ENCODE results near the gene HTT. TPM values are rescaled to one million over a fixed set of nuclear protein-coding genes. Genes with fewer than 3 reads are reported as not detected.

The HTT gene
- total RNA-seq, 1 donor from 2014 or later, result 242 TPM

GRCh38 chr4:3284734-3285557 is 210.5 kb downstream of the HTT start:
- peaks cover 4% of the 10 kb centered on the region for H3K9me3 Mint-ChIP-seq
- peaks cover 7% of the 10 kb centered on the region for H3K27me3 Mint-ChIP-seq
- H3K4me1 Mint-ChIP-seq, result peaks cover 13% of the 10 kb centered on the region
- no peak for TF ChIP-seq CTCF (IDR thresholded peaks at IDR 0.05)
- no peaks in the 10 kb centered on the region for H3K36me3 Mint-ChIP-seq (ENCODE audit: low read depth)
- POLR2A ChIA-PET, result no interaction called here
- H3K4me3 Mint-ChIP-seq, result no peak overlapping the region
- no peak for DNase-seq
- H3K27ac Mint-ChIP-seq, result peak overlapping the region; percentile 35
- CTCF ChIA-PET, result no interaction called here
- ATAC-seq (ENCODE audit: low read depth), result no peak
- intact Hi-C loops (cut with micrococcal nuclease), result no loop called here

- Mint-ChIP-seq H3K4me1 (peaks cover 13% of the 10 kb centered on the region), H3K27ac (peak overlapping the region; percentile 66), H3K9me3 (peaks cover 4% of the 10 kb centered on the region), H3K36me3 (ENCODE audit: low read depth) (no peaks in the 10 kb centered on the region), H3K4me3 (peak overlapping the region; percentile 63), H3K27me3 (peaks cover 10% of the 10 kb centered on the region)
- no peak for TF ChIP-seq CTCF (IDR thresholded peaks at IDR 0.05)
- intact Hi-C loops (cut with micrococcal nuclease), result loop anchor here (2.0 kb wide), 1 partner anchor 29 kb away; no protein-coding TSS in a partner anchor
- ATAC-seq (ENCODE audit: low read depth) (peak; percentile 96), DNase-seq (peak; percentile 55)
- CTCF ChIA-PET, result interaction anchor here (1.8 kb wide), 1 partner anchor 60 kb away, joined by 7 read pairs; no protein-coding TSS in a partner anchor
- POLR2A ChIA-PET, result interaction anchor here (0.6 to 1.5 kb wide), 4 partner anchors 11 to 44 kb away, joined by 3 to 6 read pairs (median 3); no protein-coding TSS in a partner anchor
These were observed 211.3 kb downstream of the HTT start for GRCh38 chr4:3285558-3286334.

- no peak for DNase-seq
- ChIA-PET CTCF (interaction anchor here (1.8 kb wide), 1 partner anchor 60 kb away, joined by 7 read pairs; no protein-coding TSS in a partner anchor), POLR2A (interaction anchor here (0.6 to 1.5 kb wide), 4 partner anchors 10 to 43 kb away, joined by 3 to 6 read pairs (median 3); no protein-coding TSS in a partner anchor)
- Mint-ChIP-seq H3K27ac (peak overlapping the region; percentile 66), H3K27me3 (peaks cover 12% of the 10 kb centered on the region), H3K4me1 (peaks cover 15% of the 10 kb centered on the region), H3K9me3 (peaks cover 4% of the 10 kb centered on the region), H3K36me3 (ENCODE audit: low read depth) (no peaks in the 10 kb centered on the region), H3K4me3 (peak overlapping the region; percentile 63)
- intact Hi-C loops (cut with micrococcal nuclease), result loop anchor here (2.0 kb wide), 1 partner anchor 30 kb away; no protein-coding TSS in a partner anchor
- no peak for ATAC-seq (ENCODE audit: low read depth)
- no peak for TF ChIP-seq CTCF (IDR thresholded peaks at IDR 0.05)
These were observed 212.1 kb downstream of the HTT start for GRCh38 chr4:3286335-3287175.

- Mint-ChIP-seq H3K9me3 (no peaks in the 10 kb centered on the region), H3K36me3 (ENCODE audit: low read depth) (peaks cover 2% of the 10 kb centered on the region), H3K27ac (no peak overlapping the region), H3K4me3 (no peak overlapping the region), H3K27me3 (peaks cover 15% of the 10 kb centered on the region), H3K4me1 (peaks cover 19% of the 10 kb centered on the region)
- intact Hi-C loops (cut with micrococcal nuclease), result loop anchor here (2.0 kb wide), 1 partner anchor 31 kb away; no protein-coding TSS in a partner anchor
- TF ChIP-seq CTCF (IDR thresholded peaks at IDR 0.05), result no peak
- ChIA-PET CTCF (interaction anchor here (1.8 kb wide), 1 partner anchor 59 kb away, joined by 7 read pairs; no protein-coding TSS in a partner anchor), POLR2A (interaction anchor here (1.5 kb wide), 2 partner anchors 30 kb away, joined by 5 to 6 read pairs; no protein-coding TSS in a partner anchor)
- no peak for ATAC-seq (ENCODE audit: low read depth)
- DNase-seq, result no peak
These were observed 212.9 kb downstream of the HTT start for GRCh38 chr4:3287271-3287971.

All from activated B cell treated with CpG ODN at 0.5 μM for 24 hours (primary cell).